Loucy (cell line): ENCODE results near the gene LONP1.

Experiments
- H2AFZ ChIP-seq: fragments of 200-600 bp; sonication (generic); 2 replicates; pipeline ENCODE4 v1.6.0; 2016; ENCODE audit warnings: antibody characterized with exemption, mild to moderate bottlenecking, low read length, moderate library complexity
- H3F3A ChIP-seq: fragments of 200-600 bp; 2 replicates; pipeline ENCODE4 v1.6.0; 2016; ENCODE audit warnings: antibody characterized with exemption, low read depth, mild to moderate bottlenecking
- H3K27me3 ChIP-seq: fragments of 200-600 bp; sonication (generic); 2 replicates; pipeline ENCODE4 v1.6.1; 2014; ENCODE audit warnings: low read length, mild to moderate bottlenecking; ENCODE audit not compliant: insufficient read depth, poor library complexity, severe bottlenecking
- H3K36me3 ChIP-seq: fragments of 200-600 bp; sonication (generic); 2 replicates; pipeline ENCODE4 v1.6.1; 2016; ENCODE audit warnings: low read length; ENCODE audit not compliant: insufficient read depth
- H3K4me1 ChIP-seq: fragments of 200-600 bp; sonication (generic); 2 replicates; pipeline ENCODE4 v1.5.1; 2014; ENCODE audit warnings: low read length, mild to moderate bottlenecking; ENCODE audit not compliant: insufficient read depth, poor library complexity, severe bottlenecking
- H3K4me2 ChIP-seq: fragments of 200-600 bp; sonication (generic); 2 replicates; pipeline ENCODE4 v1.6.0; 2014; ENCODE audit warnings: antibody characterized with exemption, low read length, low read depth, mild to moderate bottlenecking; ENCODE audit not compliant: poor library complexity, severe bottlenecking
- H3K4me3 ChIP-seq: fragments of 200-600 bp; sonication (generic); 2 replicates; pipeline ENCODE4 v1.5.1; 2014; ENCODE audit warnings: low read length, mild to moderate bottlenecking, mixed read lengths; ENCODE audit not compliant: poor library complexity, severe bottlenecking
- H3K79me2 ChIP-seq: fragments of 200-600 bp; sonication (generic); 2 replicates; pipeline ENCODE4 v1.6.1; 2014; ENCODE audit warnings: low read length; ENCODE audit not compliant: insufficient read depth
- H3K9ac ChIP-seq: fragments of 200-600 bp; sonication (generic); 2 replicates; pipeline ENCODE4 v1.6.0; 2014; ENCODE audit warnings: mild to moderate bottlenecking, low read depth, low read length, moderate library complexity; ENCODE audit not compliant: poor library complexity, severe bottlenecking
- H3K9me2 ChIP-seq: fragments of 200-600 bp; sonication (generic); replicated peaks from 2 replicates; pipeline ENCODE4 v1.6.1; 2016; ENCODE audit warnings: low read depth, low read length, mixed read lengths
- H3K9me3 ChIP-seq: fragments of 200-600 bp; sonication (generic); 2 replicates; pipeline ENCODE4 v1.6.1; 2014; ENCODE audit warnings: mild to moderate bottlenecking, antibody characterized with exemption, low read length, low read depth; ENCODE audit not compliant: insufficient read depth
- H4K20me1 ChIP-seq: fragments of 200-600 bp; sonication (generic); 2 replicates; pipeline ENCODE4 v1.6.0; 2014; ENCODE audit warnings: antibody characterized with exemption, low read length, mild to moderate bottlenecking; ENCODE audit not compliant: insufficient read depth, poor library complexity, severe bottlenecking
- CTCF ChIP-seq: fragments of 200-600 bp; sonication (generic); conservative IDR thresholded peaks from 2 replicates; pipeline ENCODE4 v1.5.1; 2014; ENCODE audit warnings: mild to moderate bottlenecking, antibody characterized with exemption, low read length
- EZH2phosphoT487 ChIP-seq: fragments of 200-600 bp; IDR thresholded peaks from 2 replicates; pipeline ENCODE4 v1.6.1; 2018; ENCODE audit warnings: antibody characterized with exemption, mild to moderate bottlenecking, moderate library complexity, borderline replicate concordance

Gene LONP1

GRCh38 chr19:5719274-5719960 lies 529 bp downstream of the LONP1 start:
- Histone ChIP-seq H3K9ac (peak overlapping the region; percentile 92), H4K20me1 (peaks cover 42% of the 10 kb centered on the region), H3K9me3 (no peaks in the 10 kb centered on the region), H3K9me2 (no peaks in the 10 kb centered on the region), H2AFZ (peak overlapping the region; percentile 42; the same call in 1 of the 2 replicates), H3F3A (no peaks in the 10 kb centered on the region), H3K27me3 (no peaks in the 10 kb centered on the region), H3K4me1 (peaks cover 22% of the 10 kb centered on the region), H3K4me3 (peak overlapping the region; percentile 100), H3K4me2 (peak overlapping the region; percentile 93), H3K36me3 (no peaks in the 10 kb centered on the region), H3K79me2 (peaks cover 51% of the 10 kb centered on the region)
- TF ChIP-seq CTCF: no peak
- TF ChIP-seq EZH2phosphoT487: no peak

GRCh38 chr19:5718579-5719273 lies 1.2 kb downstream of the LONP1 start:
- H2AFZ ChIP-seq: no peak overlapping the region
- peaks cover 5% of the 10 kb centered on the region; the same call in 1 of the 2 replicates for H3K36me3 ChIP-seq
- no peaks in the 10 kb centered on the region for H3K9me2 ChIP-seq
- no peak for TF ChIP-seq EZH2phosphoT487
- TF ChIP-seq CTCF: no peak
- H3K4me3 ChIP-seq: peak overlapping the region; percentile 100
- no peaks in the 10 kb centered on the region for H3K9me3 ChIP-seq
- peaks cover 42% of the 10 kb centered on the region for H4K20me1 ChIP-seq
- H3K79me2 ChIP-seq: peaks cover 56% of the 10 kb centered on the region
- peaks cover 22% of the 10 kb centered on the region for H3K4me1 ChIP-seq
- no peaks in the 10 kb centered on the region for H3F3A ChIP-seq
- H3K9ac ChIP-seq: peak overlapping the region; percentile 92
- H3K4me2 ChIP-seq: peak overlapping the region; percentile 93
- H3K27me3 ChIP-seq: no peaks in the 10 kb centered on the region

GRCh38 chr19:5718037-5718578 lies 1.8 kb downstream of the LONP1 start:
- H3K79me2 ChIP-seq: peaks cover 60% of the 10 kb centered on the region
- H3K36me3 ChIP-seq: peaks cover 11% of the 10 kb centered on the region; the same call in 1 of the 2 replicates
- no peaks in the 10 kb centered on the region for H3K9me2 ChIP-seq
- H3K9me3 ChIP-seq: no peaks in the 10 kb centered on the region
- no peak overlapping the region for H2AFZ ChIP-seq
- no peak for TF ChIP-seq CTCF
- no peak for TF ChIP-seq EZH2phosphoT487
- H3F3A ChIP-seq: no peaks in the 10 kb centered on the region
- peaks cover 22% of the 10 kb centered on the region for H3K4me1 ChIP-seq
- peaks cover 42% of the 10 kb centered on the region for H4K20me1 ChIP-seq
- peak overlapping the region; percentile 93 for H3K4me2 ChIP-seq
- peak overlapping the region; percentile 100 for H3K4me3 ChIP-seq
- peak overlapping the region; percentile 92 for H3K9ac ChIP-seq
- H3K27me3 ChIP-seq: no peaks in the 10 kb centered on the region
